Neural cell (in vitro differentiated cells): ENCODE data around the gene HIC2.
"Not testable (repeated sequence)": the region's sequence is repeated elsewhere in the genome, so short reads cannot be mapped to it uniquely, and the experiment has no call there.

Experiments
- EZH2 ChIP-seq: fragments of 200-600, 300-800 bp; shearing (Covaris generic), sonication (generic); IDR thresholded peaks from 2 replicates; pipeline ENCODE4 v1.6.1; 2014; ENCODE audit warnings: antibody characterized with exemption, low read length, borderline replicate concordance, mild to moderate bottlenecking; ENCODE audit not compliant: insufficient read depth, poor library complexity, severe bottlenecking
- POLR2AphosphoS5 ChIP-seq: IDR thresholded peaks from 2 replicates; pipeline ENCODE4 v1.6.1; 2012
- TF ChIP-seq, protein P1 (sequence below): fragments of 450-650 bp; IDR thresholded peaks from 2 replicates; pipeline ENCODE4 v1.5.1; 2014; ENCODE audit warnings: antibody characterized with exemption, mild to moderate bottlenecking, moderate library complexity; ENCODE audit not compliant: poor library complexity, severe bottlenecking
- TF ChIP-seq, protein P2 (sequence below): IDR thresholded peaks from 2 replicates; pipeline ENCODE4 v1.6.1; 2012; ENCODE audit warnings: borderline replicate concordance

DNA sequence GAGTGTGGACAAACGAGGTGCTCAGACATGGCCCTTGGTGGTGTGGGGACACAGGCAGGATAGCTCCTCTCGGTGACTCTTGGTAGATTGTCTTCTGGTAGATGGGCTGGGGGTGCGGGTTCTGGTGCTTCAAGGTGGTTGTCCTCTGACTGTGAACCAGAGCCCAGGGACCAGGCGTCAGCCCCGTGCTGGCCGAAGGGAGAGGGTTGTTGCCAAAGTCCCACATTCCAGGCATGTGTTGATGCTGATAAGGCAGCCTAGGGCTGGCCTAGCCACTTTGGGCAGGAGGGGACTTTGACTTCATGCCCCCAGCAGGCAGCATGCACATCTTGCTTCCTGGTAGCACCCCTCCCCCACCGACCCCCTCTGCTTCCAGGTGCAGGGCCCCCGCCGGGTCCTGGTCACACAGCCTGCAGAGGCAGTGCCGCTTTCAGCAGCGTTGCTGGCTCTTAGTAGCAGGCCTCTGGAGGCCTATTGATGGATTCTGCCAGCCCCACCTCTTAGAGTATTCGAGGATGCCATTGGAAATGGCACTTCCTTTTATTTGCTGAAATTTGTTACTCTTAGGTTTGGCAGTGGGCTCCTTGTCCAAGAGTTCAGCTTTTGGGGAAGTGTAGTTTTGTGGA lies 7.0 kb downstream of the HIC2 start:
- TF ChIP-seq, protein P1, sequence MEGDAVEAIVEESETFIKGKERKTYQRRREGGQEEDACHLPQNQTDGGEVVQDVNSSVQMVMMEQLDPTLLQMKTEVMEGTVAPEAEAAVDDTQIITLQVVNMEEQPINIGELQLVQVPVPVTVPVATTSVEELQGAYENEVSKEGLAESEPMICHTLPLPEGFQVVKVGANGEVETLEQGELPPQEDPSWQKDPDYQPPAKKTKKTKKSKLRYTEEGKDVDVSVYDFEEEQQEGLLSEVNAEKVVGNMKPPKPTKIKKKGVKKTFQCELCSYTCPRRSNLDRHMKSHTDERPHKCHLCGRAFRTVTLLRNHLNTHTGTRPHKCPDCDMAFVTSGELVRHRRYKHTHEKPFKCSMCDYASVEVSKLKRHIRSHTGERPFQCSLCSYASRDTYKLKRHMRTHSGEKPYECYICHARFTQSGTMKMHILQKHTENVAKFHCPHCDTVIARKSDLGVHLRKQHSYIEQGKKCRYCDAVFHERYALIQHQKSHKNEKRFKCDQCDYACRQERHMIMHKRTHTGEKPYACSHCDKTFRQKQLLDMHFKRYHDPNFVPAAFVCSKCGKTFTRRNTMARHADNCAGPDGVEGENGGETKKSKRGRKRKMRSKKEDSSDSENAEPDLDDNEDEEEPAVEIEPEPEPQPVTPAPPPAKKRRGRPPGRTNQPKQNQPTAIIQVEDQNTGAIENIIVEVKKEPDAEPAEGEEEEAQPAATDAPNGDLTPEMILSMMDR = not testable (repeated sequence)
- TF ChIP-seq, protein P2, sequence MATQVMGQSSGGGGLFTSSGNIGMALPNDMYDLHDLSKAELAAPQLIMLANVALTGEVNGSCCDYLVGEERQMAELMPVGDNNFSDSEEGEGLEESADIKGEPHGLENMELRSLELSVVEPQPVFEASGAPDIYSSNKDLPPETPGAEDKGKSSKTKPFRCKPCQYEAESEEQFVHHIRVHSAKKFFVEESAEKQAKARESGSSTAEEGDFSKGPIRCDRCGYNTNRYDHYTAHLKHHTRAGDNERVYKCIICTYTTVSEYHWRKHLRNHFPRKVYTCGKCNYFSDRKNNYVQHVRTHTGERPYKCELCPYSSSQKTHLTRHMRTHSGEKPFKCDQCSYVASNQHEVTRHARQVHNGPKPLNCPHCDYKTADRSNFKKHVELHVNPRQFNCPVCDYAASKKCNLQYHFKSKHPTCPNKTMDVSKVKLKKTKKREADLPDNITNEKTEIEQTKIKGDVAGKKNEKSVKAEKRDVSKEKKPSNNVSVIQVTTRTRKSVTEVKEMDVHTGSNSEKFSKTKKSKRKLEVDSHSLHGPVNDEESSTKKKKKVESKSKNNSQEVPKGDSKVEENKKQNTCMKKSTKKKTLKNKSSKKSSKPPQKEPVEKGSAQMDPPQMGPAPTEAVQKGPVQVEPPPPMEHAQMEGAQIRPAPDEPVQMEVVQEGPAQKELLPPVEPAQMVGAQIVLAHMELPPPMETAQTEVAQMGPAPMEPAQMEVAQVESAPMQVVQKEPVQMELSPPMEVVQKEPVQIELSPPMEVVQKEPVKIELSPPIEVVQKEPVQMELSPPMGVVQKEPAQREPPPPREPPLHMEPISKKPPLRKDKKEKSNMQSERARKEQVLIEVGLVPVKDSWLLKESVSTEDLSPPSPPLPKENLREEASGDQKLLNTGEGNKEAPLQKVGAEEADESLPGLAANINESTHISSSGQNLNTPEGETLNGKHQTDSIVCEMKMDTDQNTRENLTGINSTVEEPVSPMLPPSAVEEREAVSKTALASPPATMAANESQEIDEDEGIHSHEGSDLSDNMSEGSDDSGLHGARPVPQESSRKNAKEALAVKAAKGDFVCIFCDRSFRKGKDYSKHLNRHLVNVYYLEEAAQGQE = not testable (repeated sequence)
- not testable (repeated sequence) for TF ChIP-seq POLR2AphosphoS5, EZH2
